HEK293 (cell line): ENCODE measurements around the gene DNAJC17.
A peak's percentile ranks its signal among the peaks of the same experiment; 100 is the strongest.

Experiments
- CTCF ChIP-seq: fragments of 450-650 bp; formaldehyde crosslinking; IDR thresholded peaks from 2 replicates; pipeline ENCODE4 v1.5.1; 2016; ENCODE audit warnings: missing biosample characterization, missing genetic modification characterization
- KLF10 ChIP-seq: fragments of 450-650 bp; IDR thresholded peaks from 2 replicates; pipeline ENCODE4 v1.5.1; 2018; ENCODE audit warnings: missing biosample characterization, mild to moderate bottlenecking, missing genetic modification characterization
- OVOL3 ChIP-seq: fragments of 450-650 bp; formaldehyde crosslinking; IDR thresholded peaks from 2 replicates; pipeline ENCODE4 v1.5.1; 2016; ENCODE audit warnings: missing biosample characterization, missing genetic modification characterization
- REPIN1 ChIP-seq: fragments of 450-650 bp; formaldehyde crosslinking; IDR thresholded peaks from 2 replicates; pipeline ENCODE4 v1.5.1; 2017; ENCODE audit warnings: missing biosample characterization, missing genetic modification characterization, low read depth
- REST ChIP-seq: fragments of 450-650 bp; formaldehyde crosslinking; IDR thresholded peaks from 2 replicates; pipeline ENCODE4 v1.5.1; 2016; ENCODE audit warnings: missing biosample characterization, missing genetic modification characterization
- SP3 ChIP-seq: fragments of 450-650 bp; formaldehyde crosslinking; IDR thresholded peaks from 2 replicates; pipeline ENCODE4 v1.5.1; 2016; ENCODE audit warnings: missing biosample characterization, missing genetic modification characterization
- TCF7L2 ChIP-seq: IDR thresholded peaks from 2 replicates; pipeline ENCODE4 v1.6.1; 2011; ENCODE audit warnings: low read depth, mild to moderate bottlenecking, inconsistent platforms, low read length, moderate library complexity, borderline replicate concordance
- ZBTB49 ChIP-seq: fragments of 450-650 bp; formaldehyde crosslinking; IDR thresholded peaks from 2 replicates; pipeline ENCODE4 v1.5.1; 2016; ENCODE audit warnings: missing biosample characterization, missing genetic modification characterization, low read depth
- ZNF146 ChIP-seq: fragments of 450-650 bp; formaldehyde crosslinking; IDR thresholded peaks from 2 replicates; pipeline ENCODE4 v1.5.1; 2016; ENCODE audit warnings: missing biosample characterization, missing genetic modification characterization
- ZNF221 ChIP-seq: fragments of 450-650 bp; formaldehyde crosslinking; IDR thresholded peaks from 2 replicates; pipeline ENCODE4 v1.5.1; 2017; ENCODE audit warnings: missing biosample characterization, missing genetic modification characterization, borderline replicate concordance
- ZNF274 ChIP-seq, 2 experiments: fragments of 200-500 bp in 1 of 2; fragments of 450-650 bp in 1 of 2; sonication (Bioruptor generic) in 1 of 2; formaldehyde crosslinking in 1 of 2; IDR thresholded peaks; 2 replicates each; pipeline versions ENCODE4 v1.5.1 to v1.6.1; 2014 to 2016; ENCODE audit warnings: borderline replicate concordance in 1 of 2, inconsistent platforms in 1 of 2, low read length in 1 of 2, missing biosample characterization in 1 of 2, missing genetic modification characterization in 1 of 2
- ZNF280C ChIP-seq: fragments of 450-650 bp; formaldehyde crosslinking; IDR thresholded peaks from 2 replicates; pipeline ENCODE4 v1.5.1; 2016; ENCODE audit warnings: missing biosample characterization, missing genetic modification characterization
- ZNF280D ChIP-seq: fragments of 450-650 bp; formaldehyde crosslinking; IDR thresholded peaks from 2 replicates; pipeline ENCODE4 v1.5.1; 2016; ENCODE audit warnings: missing biosample characterization, missing genetic modification characterization
- ZNF362 ChIP-seq: fragments of 450-650 bp; formaldehyde crosslinking; IDR thresholded peaks from 2 replicates; pipeline ENCODE4 v1.5.1; 2016; ENCODE audit warnings: missing biosample characterization, missing genetic modification characterization
- ZNF449 ChIP-seq: fragments of 450-650 bp; formaldehyde crosslinking; IDR thresholded peaks from 2 replicates; pipeline ENCODE4 v1.5.1; 2017; ENCODE audit warnings: missing biosample characterization, mild to moderate bottlenecking, missing genetic modification characterization, moderate library complexity
- ZNF600 ChIP-seq: fragments of 450-650 bp; formaldehyde crosslinking; IDR thresholded peaks from 2 replicates; pipeline ENCODE4 v1.5.1; 2016; ENCODE audit warnings: missing biosample characterization, missing genetic modification characterization
- ZNF621 ChIP-seq: fragments of 450-650 bp; formaldehyde crosslinking; IDR thresholded peaks from 2 replicates; pipeline ENCODE4 v1.5.1; 2017; ENCODE audit warnings: missing biosample characterization, missing genetic modification characterization
- ZNF629 ChIP-seq: fragments of 450-650 bp; formaldehyde crosslinking; IDR thresholded peaks from 2 replicates; pipeline ENCODE4 v1.5.1; 2017; ENCODE audit warnings: missing biosample characterization, missing genetic modification characterization
- ZNF660 ChIP-seq: fragments of 450-650 bp; IDR thresholded peaks from 2 replicates; pipeline ENCODE4 v1.5.1; 2018; ENCODE audit warnings: missing biosample characterization, mild to moderate bottlenecking, missing genetic modification characterization
- ZNF704 ChIP-seq: fragments of 450-650 bp; formaldehyde crosslinking; IDR thresholded peaks from 2 replicates; pipeline ENCODE4 v1.5.1; 2016; ENCODE audit warnings: missing biosample characterization, missing genetic modification characterization

DNAJC17 gene

GRCh38 chr15:40763801-40764628, 43.3 kb downstream of the DNAJC17 start, which contains the start of gene GCHFR (continued):
- TF ChIP-seq ZNF280C (tag by site-specific recombination) (no peak), ZNF280D (tag by site-specific recombination) (no peak), ZNF146 (tag by site-specific recombination) (0 out of 2 replicates have a peak, but pooled peaks have one; percentile 6), KLF10 (peak; percentile 86; the same call in 1 of the 2 replicates), ZNF704 (tag by site-specific recombination) (no peak), TCF7L2 (no peak), ZNF621 (no peak), ZBTB49 (tag by site-specific recombination) (no peak), REST (tag by site-specific recombination) (no peak), ZNF449 (tag by site-specific recombination) (no peak), ZNF629 (tag by site-specific recombination) (peak; percentile 44; the same call in 1 of the 2 replicates), ZNF660 (no peak), REPIN1 (tag by site-specific recombination) (no peak), CTCF (tag by site-specific recombination) (peak; percentile 72), ZNF221 (tag by site-specific recombination) (no peak), SP3 (tag by site-specific recombination) (peak; percentile 80), ZNF362 (tag by site-specific recombination) (no peak), OVOL3 (tag by site-specific recombination) (peak; percentile 77; the same call in 1 of the 2 replicates), ZNF274 (IDR thresholded peaks at IDR 0.05; ENCODE audit: low read length) (no peak), ZNF274 (tag by site-specific recombination; IDR thresholded peaks at IDR 0.05; ENCODE audit: borderline replicate concordance) (no peak), ZNF600 (peak; percentile 89)
